Caco-2 (cell line): Measurements from ENCODE around the gene EPHB1. TPM values are rescaled to one million over a fixed set of nuclear protein-coding genes. Genes with fewer than 3 reads are reported as not detected.

Experiments
- BruUV-seq: library from RNA; stranded (reverse); fragments of 400-500 nt; replicated peaks from 2 replicates; lab custom pipeline; 2021; lab: Mats Ljungman, UMichigan
- CTCF ChIA-PET: fragments of 300-600 bp; sonication (Branson Sonifier 250); formaldehyde crosslinking; loops from one replicate; lab custom pipeline; 2022; ENCODE audit warnings: antibody characterized with exemption; lab: Charles Lee
- POLR2A ChIA-PET: fragments of 300-600 bp; sonication (Branson Sonifier 250); formaldehyde crosslinking; loops from one replicate; lab custom pipeline; 2022; ENCODE audit warnings: antibody characterized with exemption; lab: Charles Lee
- DNase-seq, 2 experiments: peaks; one replicate each; pipeline versions ENCODE4 v3.0.0 to v3.0.0-alpha.2; 2020 to 2022
- H3K27me3 ChIP-seq: replicated peaks from 2 replicates; pipeline ENCODE4 v1.6.0; 2011; ENCODE audit warnings: low read length; ENCODE audit not compliant: control insufficient read depth, insufficient read depth
- H3K36me3 ChIP-seq: 2 replicates; pipeline ENCODE4 v1.5.1; 2011; ENCODE audit warnings: low read length; ENCODE audit not compliant: control insufficient read depth, insufficient read depth
- H3K4me1 ChIP-seq: fragments of 250-450 bp; sonication (Bioruptor Pico); 2 replicates; pipeline ENCODE4 v1.5.1; 2020; ENCODE audit warnings: mild to moderate bottlenecking
- H3K4me3 ChIP-seq: 2 replicates; pipeline ENCODE4 v1.5.1; 2011; ENCODE audit warnings: low read depth, mild to moderate bottlenecking, control low read depth, low read length
- H3K9me3 ChIP-seq: fragments of 250-450 bp; sonication (Bioruptor Pico); 2 replicates; pipeline ENCODE4 v1.5.1; 2020; ENCODE audit warnings: mild to moderate bottlenecking, moderate library complexity
- H3K27ac Mint-ChIP-seq: one replicate; pipeline ENCODE4 v1.8.0; 2022; ENCODE audit warnings: mixed read lengths; ENCODE audit not compliant: unreplicated experiment
- H3K27me3 Mint-ChIP-seq: one replicate; pipeline ENCODE4 v1.8.0; 2022; ENCODE audit warnings: mixed read lengths; ENCODE audit not compliant: insufficient read depth, unreplicated experiment
- H3K36me3 Mint-ChIP-seq: one replicate; pipeline ENCODE4 v1.8.0; 2022; ENCODE audit warnings: mild to moderate bottlenecking, mixed read lengths; ENCODE audit not compliant: insufficient read depth, unreplicated experiment
- H3K4me1 Mint-ChIP-seq: one replicate; pipeline ENCODE4 v1.8.0; 2022; ENCODE audit warnings: low read depth, mixed read lengths; ENCODE audit not compliant: unreplicated experiment
- H3K4me3 Mint-ChIP-seq: one replicate; pipeline ENCODE4 v1.8.0; 2022; ENCODE audit warnings: mild to moderate bottlenecking, moderate library complexity, mixed read lengths; ENCODE audit not compliant: unreplicated experiment
- H3K9me3 Mint-ChIP-seq: one replicate; pipeline ENCODE4 v1.8.0; 2022; ENCODE audit warnings: mixed read lengths; ENCODE audit not compliant: unreplicated experiment
- CTCF ChIP-seq, 2 experiments: fragments of 200-600 bp in 1 of 2; IDR thresholded peaks; 1 replicate in 1 of 2; 2 replicates in 1 of 2; pipeline versions ENCODE4 v1.5.1 to v1.8.0; 2011 to 2022; ENCODE audit warnings: antibody characterized with exemption in 1 of 2, control low read depth in 1 of 2, inconsistent platforms in 1 of 2, low read depth in 1 of 2, low read length in 1 of 2, mild to moderate bottlenecking in 1 of 2, moderate library complexity in 1 of 2; ENCODE audit not compliant: insufficient read depth in 1 of 2, severe bottlenecking in 1 of 2, unreplicated experiment in 1 of 2
- intact Hi-C: fragments of 100-400 bp; cut with micrococcal nuclease; formaldehyde crosslinking; loops from one replicate; pipeline ENCODE4 v1.10.0; 2022; ENCODE audit not compliant: unreplicated experiment
- total RNA-seq: library from RNA; stranded (reverse); gene quantifications from 2 replicates; pipeline ENCODE4 v1.2.3, GENCODE V29; 2022

EPHB1 gene
- total RNA-seq, 1 experiment from 2014 or later, result 2.3 TPM

GRCh38 chr3:135077186-135077585, 282.1 kb downstream of the EPHB1 start:
- intact Hi-C loops, result no loop called here
- no TSS peak for BruUV-seq
- CTCF ChIA-PET, result no interaction called here
- Histone ChIP-seq H3K9me3 (no peaks in the 10 kb centered on the region), H3K27me3 (no peaks in the 10 kb centered on the region), H3K4me1 (no peaks in the 10 kb centered on the region), H3K4me3 (no peak overlapping the region), H3K36me3 (no peaks in the 10 kb centered on the region)
- no peaks in the 10 kb centered on the region for H3K36me3 Mint-ChIP-seq
- no peak for TF ChIP-seq CTCF (IDR thresholded peaks at IDR 0.05; ENCODE audit: insufficient read depth in 1 of 2, low read depth in 1 of 2, low read length in 1 of 2, severe bottlenecking in 1 of 2, unreplicated experiment in 1 of 2)
- no peak for DNase-seq
- peaks cover 10% of the 10 kb centered on the region for H3K9me3 Mint-ChIP-seq
- no peak overlapping the region for H3K4me3 Mint-ChIP-seq
- no peaks in the 10 kb centered on the region for H3K4me1 Mint-ChIP-seq
- peaks cover 4% of the 10 kb centered on the region for H3K27me3 Mint-ChIP-seq
- POLR2A ChIA-PET, result no interaction called here
- no peak overlapping the region for H3K27ac Mint-ChIP-seq

GRCh38 chr3:135078283-135078682, 283.2 kb downstream of the EPHB1 start:
- CTCF ChIA-PET, result interaction anchor here (1.0 kb wide), 1 partner anchor 283 kb away, joined by 4 read pairs; the partner anchor contains the start of gene EPHB1
- Mint-ChIP-seq H3K27me3 (peaks cover 8% of the 10 kb centered on the region), H3K4me1 (no peaks in the 10 kb centered on the region), H3K27ac (no peak overlapping the region), H3K9me3 (no peaks in the 10 kb centered on the region), H3K4me3 (no peak overlapping the region), H3K36me3 (no peaks in the 10 kb centered on the region)
- BruUV-seq, result no TSS peak
- H3K9me3 ChIP-seq, result no peaks in the 10 kb centered on the region
- POLR2A ChIA-PET, result no interaction called here
- no peaks in the 10 kb centered on the region for H3K36me3 ChIP-seq
- no peak overlapping the region for H3K4me3 ChIP-seq
- no peaks in the 10 kb centered on the region for H3K4me1 ChIP-seq
- no peak for TF ChIP-seq CTCF (IDR thresholded peaks at IDR 0.05; ENCODE audit: insufficient read depth in 1 of 2, low read depth in 1 of 2, low read length in 1 of 2, severe bottlenecking in 1 of 2, unreplicated experiment in 1 of 2)
- H3K27me3 ChIP-seq, result no peaks in the 10 kb centered on the region
- intact Hi-C loops, result no loop called here
- no peak for DNase-seq

GRCh38 chr3:135079095-135079494, 284.0 kb downstream of the EPHB1 start:
- H3K9me3 Mint-ChIP-seq, result no peaks in the 10 kb centered on the region
- Histone ChIP-seq H3K36me3 (no peaks in the 10 kb centered on the region), H3K27me3 (no peaks in the 10 kb centered on the region), H3K9me3 (no peaks in the 10 kb centered on the region), H3K4me3 (no peak overlapping the region), H3K4me1 (no peaks in the 10 kb centered on the region)
- no peak for TF ChIP-seq CTCF (IDR thresholded peaks at IDR 0.05; ENCODE audit: insufficient read depth in 1 of 2, low read depth in 1 of 2, low read length in 1 of 2, severe bottlenecking in 1 of 2, unreplicated experiment in 1 of 2)
- no peak for DNase-seq
- CTCF ChIA-PET, result no interaction called here
- no peak overlapping the region for H3K4me3 Mint-ChIP-seq
- no peak overlapping the region for H3K27ac Mint-ChIP-seq
- intact Hi-C loops, result no loop called here
- no peaks in the 10 kb centered on the region for H3K4me1 Mint-ChIP-seq
- BruUV-seq, result no TSS peak
- POLR2A ChIA-PET, result no interaction called here
- H3K27me3 Mint-ChIP-seq, result peaks cover 8% of the 10 kb centered on the region
- no peaks in the 10 kb centered on the region for H3K36me3 Mint-ChIP-seq
